Left lung (tissue), 10 donors: ENCODE results near the gene TARDBP. TPM values are rescaled to one million over a fixed set of nuclear protein-coding genes. Genes with fewer than 3 reads are reported as not detected.
A peak's percentile ranks its signal among the peaks of the same experiment; 100 is the strongest.
"Not testable (repeated sequence)": the region's sequence is repeated elsewhere in the genome, so short reads cannot be mapped to it uniquely, and the experiment has no call there.

Experiments
- ATAC-seq: fragments of 200-7000 bp; cut with Tn5 transposase; one replicate; pipeline ENCODE4 v1.9.1; 2020; ENCODE audit warnings: moderate library complexity
- DNase-seq, 4 donors: peaks; one replicate each; pipeline ENCODE4 v3.0.0-alpha.2; 2013 to 2020
- H3K27ac ChIP-seq, 2 donors: fragments of 200-600 bp; sonication (generic) in 1 of 2; one replicate each; pipeline versions ENCODE4 v1.5.0 to v1.8.0; 2020 to 2021
- H3K27me3 ChIP-seq, 2 donors: fragments of 200-600 bp; sonication (generic) in 1 of 2; one replicate each; pipeline versions ENCODE4 v1.5.0 to v1.8.0; 2020 to 2021
- H3K36me3 ChIP-seq, 2 donors: fragments of 200-600 bp; sonication (generic) in 1 of 2; one replicate each; pipeline versions ENCODE4 v1.5.0 to v1.8.0; 2020 to 2021
- H3K4me1 ChIP-seq, 2 donors: fragments of 200-600 bp; one replicate each; pipeline ENCODE4 v1.8.0; 2021
- H3K4me3 ChIP-seq, 2 donors: fragments of 200-600 bp; sonication (generic) in 1 of 2; one replicate each; pipeline versions ENCODE4 v1.5.0 to v1.8.0; 2020 to 2021; ENCODE audit warnings: mild to moderate bottlenecking in 1 of 2
- H3K9me3 ChIP-seq, 2 donors: fragments of 200-600 bp; sonication (generic) in 1 of 2; one replicate each; pipeline versions ENCODE4 v1.5.0 to v1.8.0; 2020 to 2021
- CTCF ChIP-seq, 2 donors: fragments of 200-600 bp; sonication (generic) in 1 of 2; IDR thresholded peaks; one replicate each; pipeline versions ENCODE4 v1.5.0 to v1.8.0; 2021; ENCODE audit warnings: antibody characterized with exemption in 2 of 2
- intact Hi-C, 2 donors: fragments of 100-400 bp; cut with DNase I; formaldehyde crosslinking; loops; one replicate each; pipeline versions ENCODE4 v1.11.2 to v1.14.2; 2022
- polyA plus RNA-seq, 6 donors: library from polyadenylated mRNA; unstranded; fragments of 120-200 nt; gene quantifications; one replicate each; pipeline ENCODE4 v1.2.1, GENCODE V29; 2013; ENCODE audit not compliant: insufficient read length in 6 of 6
- total RNA-seq, 2 donors: library from RNA; stranded (reverse); fragmentation: NEBNext Ultra II Directional; extraction: Animal tissue kit (Norgen Biotek cat#: 25700); gene quantifications; one replicate each; pipeline ENCODE4 v1.2.1, GENCODE V29; 2021
- donor health status: DM: no; HTN: yes; CAD: no.
- donor health status: DM: no; HTN: no; CAD: no.

The TARDBP gene
- total and polyA plus RNA-seq, 8 donors = 119 to 344 (median 292) TPM

GRCh38 chr1:10990828-10991227 lies 21.6 kb upstream of the TARDBP start:
- intact Hi-C loops = no loop called here
- TF ChIP-seq CTCF (IDR thresholded peaks at IDR 0.05) = no peak
- H3K27me3 ChIP-seq = no peaks in the 10 kb centered on the region
- H3K27ac ChIP-seq = no peak overlapping the region
- no peak for DNase-seq
- no peak for ATAC-seq
- H3K4me3 ChIP-seq = no peak overlapping the region
- no peaks in the 10 kb centered on the region for H3K36me3 ChIP-seq
- no peaks in the 10 kb centered on the region for H3K9me3 ChIP-seq
- no peaks in the 10 kb centered on the region for H3K4me1 ChIP-seq

- H3K4me1 ChIP-seq, DNase-seq, H3K27me3 ChIP-seq, H3K36me3 ChIP-seq, H3K9me3 ChIP-seq, ATAC-seq, intact Hi-C loops, H3K4me3 ChIP-seq, H3K27ac ChIP-seq: not testable (repeated sequence)
These were observed 20.4 kb upstream of the TARDBP start for GRCh38 chr1:10992004-10992403.

GRCh38 chr1:10992864-10993263 lies 19.6 kb upstream of the TARDBP start:
- Histone ChIP-seq H3K27me3 (no peaks in the 10 kb centered on the region), H3K27ac (no peak overlapping the region), H3K9me3 (no peaks in the 10 kb centered on the region), H3K4me1 (no peaks in the 10 kb centered on the region), H3K36me3 (no peaks in the 10 kb centered on the region), H3K4me3 (no peak overlapping the region)
- TF ChIP-seq CTCF (IDR thresholded peaks at IDR 0.05) = no peak
- no peak for ATAC-seq
- intact Hi-C loops = no loop called here
- DNase-seq = no peak

GRCh38 chr1:10996100-10996499 lies 16.4 kb upstream of the TARDBP start:
- DNase-seq = no peak
- H3K4me1 ChIP-seq = no peaks in the 10 kb centered on the region
- H3K36me3 ChIP-seq = no peaks in the 10 kb centered on the region
- intact Hi-C loops = no loop called here
- H3K27ac ChIP-seq = no peak overlapping the region
- H3K27me3 ChIP-seq = no peaks in the 10 kb centered on the region
- no peak overlapping the region for H3K4me3 ChIP-seq
- ATAC-seq = no peak
- peaks cover 0 to 12% of the 10 kb centered on the region in 2 donors for H3K9me3 ChIP-seq
- no peak for TF ChIP-seq CTCF (IDR thresholded peaks at IDR 0.05)

GRCh38 chr1:11000526-11000925 lies 11.9 kb upstream of the TARDBP start:
- H3K27me3 ChIP-seq = no peaks in the 10 kb centered on the region
- no peak for TF ChIP-seq CTCF (IDR thresholded peaks at IDR 0.05)
- H3K36me3 ChIP-seq = no peaks in the 10 kb centered on the region
- no peaks in the 10 kb centered on the region for H3K4me1 ChIP-seq
- DNase-seq = no peak
- no peak overlapping the region for H3K4me3 ChIP-seq
- H3K9me3 ChIP-seq = peaks cover 0 to 12% of the 10 kb centered on the region in 2 donors
- no peak for ATAC-seq
- no peak overlapping the region for H3K27ac ChIP-seq
- intact Hi-C loops = no loop called here

GRCh38 chr1:11013160-11013531 lies 692 bp downstream of the TARDBP start:
- H3K27ac ChIP-seq = peak overlapping the region in 1 of 2 donors; percentile 93
- no peak for TF ChIP-seq CTCF (IDR thresholded peaks at IDR 0.05)
- H3K4me1 ChIP-seq = peaks cover 12 to 43% of the 10 kb centered on the region in 2 donors
- H3K27me3 ChIP-seq = no peaks in the 10 kb centered on the region
- ATAC-seq (no peak), DNase-seq (peak in 1 of 4 donors; percentile 4)
- intact Hi-C loops = no loop called here
- H3K36me3 ChIP-seq = peaks cover 0 to 48% of the 10 kb centered on the region in 2 donors
- peak overlapping the region; percentile 94 for H3K4me3 ChIP-seq
- H3K9me3 ChIP-seq = no peaks in the 10 kb centered on the region

GRCh38 chr1:11019358-11019757 lies 6.9 kb downstream of the TARDBP start:
- ATAC-seq, H3K9me3 ChIP-seq, H3K27ac ChIP-seq, intact Hi-C loops, DNase-seq, H3K27me3 ChIP-seq, H3K4me3 ChIP-seq: not testable (repeated sequence)
- H3K4me1 ChIP-seq = peaks cover 0 to 22% of the 10 kb centered on the region in 2 donors
- H3K36me3 ChIP-seq = peaks cover 6 to 100% of the 10 kb centered on the region in 2 donors
